K562 (cell line): Measurements from ENCODE around the gene PSMA7. TPM values are rescaled to one million over a fixed set of nuclear protein-coding genes. Genes with fewer than 3 reads are reported as not detected.

Experiments used
- FOXJ3 ChIP-seq: sonication (generic); formaldehyde crosslinking; IDR thresholded peaks from 2 replicates; pipeline ENCODE4 v1.4.0; 2020; ENCODE audit warnings: mild to moderate bottlenecking, missing genetic modification reagents
- KLF16 ChIP-seq: IDR thresholded peaks from 2 replicates; pipeline ENCODE4 v1.6.1; 2016; ENCODE audit warnings: antibody characterized with exemption
- MAFG ChIP-seq: fragments of 450-650 bp; conservative IDR thresholded peaks from 2 replicates; pipeline ENCODE4 v1.6.1; 2016; ENCODE audit warnings: missing genetic modification characterization, missing compliant biosample characterization
- MLLT1 ChIP-seq, 2 experiments: fragments of 450-650 bp; IDR thresholded peaks; 2 replicates each; pipeline ENCODE4 v1.6.1; 2016
- SIX5 ChIP-seq, 2 experiments: IDR thresholded peaks; 2 replicates each; pipeline ENCODE4 v1.6.1; 2011; ENCODE audit warnings: low read length in 2 of 2, borderline replicate concordance in 1 of 2, low read depth in 1 of 2, mild to moderate bottlenecking in 1 of 2, moderate library complexity in 1 of 2; ENCODE audit not compliant: insufficient read depth in 1 of 2
- THRAP3 ChIP-seq: fragments of 450-650 bp; IDR thresholded peaks from 2 replicates; pipeline ENCODE4 v1.6.1; 2016; ENCODE audit warnings: mild to moderate bottlenecking, inconsistent platforms, borderline replicate concordance
- polyA plus RNA-seq, 8 experiments: library from polyadenylated mRNA; depleted of rRNA in 4 of 8; stranded (reverse) in 5 of 8; unstranded in 3 of 8; fragments of >200 nt; fragmentation: Nextera tagmentation in 2 of 8; fragmentation: Illumina TruSeq in 1 of 8; extraction: Ambion mirVana in 2 of 8; extraction: Trizol in 1 of 8; gene quantifications; 2 replicates each; pipeline versions ENCODE4 v1.2.1 to v1.2.3, GENCODE V29; 2011 to 2014; ENCODE audit warnings: inconsistent platforms in 1 of 8, missing spikeins in 1 of 8
- total RNA-seq, 7 experiments: library from RNA; depleted of rRNA in 6 of 7; stranded (reverse); fragments of >200 nt in 6 of 7; fragmentation: Illumina TruSeq in 2 of 7; extraction: Trizol in 2 of 7; gene quantifications; 2 replicates each; pipeline versions ENCODE4 v1.2.1 to v1.2.3, GENCODE V29; 2011 to 2021; ENCODE audit warnings: low replicate concordance in 1 of 7
- TF ChIP-seq, protein P1 (sequence below), 2 experiments: fragments of 450-650 bp; conservative IDR thresholded peaks; 2 replicates each; pipeline ENCODE4 v1.6.1; 2017; ENCODE audit warnings: mild to moderate bottlenecking in 2 of 2, moderate library complexity in 2 of 2
- TF ChIP-seq, protein P2 (sequence below): fragments of 200-800 bp; sonication (Bioruptor generic); IDR thresholded peaks from 2 replicates; pipeline ENCODE4 v1.6.1; 2017; ENCODE audit warnings: missing genetic modification characterization, missing compliant biosample characterization

The PSMA7 gene
- total and polyA plus RNA-seq, 9 of the 15 experiments (the other 6 are each of a cell fraction or from before 2014, with no cell fraction given), result 257 to 510 (median 393) TPM

GRCh38 chr20:62121776-62122653, 21.2 kb downstream of the PSMA7 start, which contains the start of gene LSM14B (continued):
- TF ChIP-seq, protein P1, sequence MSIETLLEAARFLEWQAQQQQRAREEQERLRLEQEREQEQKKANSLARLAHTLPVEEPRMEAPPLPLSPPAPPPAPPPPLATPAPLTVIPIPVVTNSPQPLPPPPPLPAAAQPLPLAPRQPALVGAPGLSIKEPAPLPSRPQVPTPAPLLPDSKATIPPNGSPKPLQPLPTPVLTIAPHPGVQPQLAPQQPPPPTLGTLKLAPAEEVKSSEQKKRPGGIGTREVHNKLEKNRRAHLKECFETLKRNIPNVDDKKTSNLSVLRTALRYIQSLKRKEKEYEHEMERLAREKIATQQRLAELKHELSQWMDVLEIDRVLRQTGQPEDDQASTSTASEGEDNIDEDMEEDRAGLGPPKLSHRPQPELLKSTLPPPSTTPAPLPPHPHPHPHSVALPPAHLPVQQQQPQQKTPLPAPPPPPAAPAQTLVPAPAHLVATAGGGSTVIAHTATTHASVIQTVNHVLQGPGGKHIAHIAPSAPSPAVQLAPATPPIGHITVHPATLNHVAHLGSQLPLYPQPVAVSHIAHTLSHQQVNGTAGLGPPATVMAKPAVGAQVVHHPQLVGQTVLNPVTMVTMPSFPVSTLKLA (conservative IDR thresholded peaks at IDR 0.05), result peak in 1 of 2 experiments; percentile 77; a peak in 2 of 4 replicates
- TF ChIP-seq THRAP3 (no peak), SIX5 (IDR thresholded peaks at IDR 0.05; ENCODE audit: borderline replicate concordance in 1 of 2, insufficient read depth in 1 of 2, low read depth in 1 of 2, low read length in 2 of 2) (no peak), FOXJ3 (no peak), KLF16 (no peak), MAFG (tag) (no peak), MLLT1 (IDR thresholded peaks at IDR 0.05) (no peak)
- TF ChIP-seq, protein P2, sequence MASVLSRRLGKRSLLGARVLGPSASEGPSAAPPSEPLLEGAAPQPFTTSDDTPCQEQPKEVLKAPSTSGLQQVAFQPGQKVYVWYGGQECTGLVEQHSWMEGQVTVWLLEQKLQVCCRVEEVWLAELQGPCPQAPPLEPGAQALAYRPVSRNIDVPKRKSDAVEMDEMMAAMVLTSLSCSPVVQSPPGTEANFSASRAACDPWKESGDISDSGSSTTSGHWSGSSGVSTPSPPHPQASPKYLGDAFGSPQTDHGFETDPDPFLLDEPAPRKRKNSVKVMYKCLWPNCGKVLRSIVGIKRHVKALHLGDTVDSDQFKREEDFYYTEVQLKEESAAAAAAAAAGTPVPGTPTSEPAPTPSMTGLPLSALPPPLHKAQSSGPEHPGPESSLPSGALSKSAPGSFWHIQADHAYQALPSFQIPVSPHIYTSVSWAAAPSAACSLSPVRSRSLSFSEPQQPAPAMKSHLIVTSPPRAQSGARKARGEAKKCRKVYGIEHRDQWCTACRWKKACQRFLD (CRISPR knock-in tag), result peak; percentile 52; the same call in 1 of the 2 replicates
